NCI-H1092 treated with DMSO at 0.1 percent for 48 hours (cell line): ENCODE results near the gene ADRB2.
A peak's percentile ranks its signal among the peaks of the same experiment; 100 is the strongest.
"Not testable (repeated sequence)": the region's sequence is repeated elsewhere in the genome, so short reads cannot be mapped to it uniquely, and the experiment has no call there.

ENCODE experiments used
- DNase-seq: peaks from one replicate; lab custom pipeline; 2025; lab: John Stamatoyannopoulos, UW

Gene ADRB2

GRCh38 chr5:148826053-148826738 is at the start of gene ADRB2:
Gene ADRB2, plus strand, starts transcription at chr5:148826611. Its CDS starts 221 bp downstream, at chr5:148826832.
- DNase-seq, result peak; percentile 33

GRCh38 chr5:148776780-148777179 is 49.6 kb upstream of the ADRB2 start:
- no peak for DNase-seq

- DNase-seq, result no peak
Observed at GRCh38 chr5:148778882-148779281, 47.5 kb upstream of the ADRB2 start.

- no peak for DNase-seq
Observed at GRCh38 chr5:148780711-148781110, 45.7 kb upstream of the ADRB2 start.

GRCh38 chr5:148781766-148782165 is 44.6 kb upstream of the ADRB2 start:
- DNase-seq, result no peak

GRCh38 chr5:148785223-148785622 is 41.2 kb upstream of the ADRB2 start:
- no peak for DNase-seq

- no peak for DNase-seq
Observed at GRCh38 chr5:148786456-148786855, 40.0 kb upstream of the ADRB2 start.

- DNase-seq, result no peak
Observed at GRCh38 chr5:148788636-148789035, 37.8 kb upstream of the ADRB2 start.

- no peak for DNase-seq
Observed at GRCh38 chr5:148790545-148791333, 35.7 kb upstream of the ADRB2 start.

- no peak for DNase-seq
Observed at GRCh38 chr5:148791334-148791667, 35.1 kb upstream of the ADRB2 start.

- no peak for DNase-seq
Observed at GRCh38 chr5:148791696-148792095, 34.7 kb upstream of the ADRB2 start.

GRCh38 chr5:148792744-148793143 is 33.7 kb upstream of the ADRB2 start:
- DNase-seq, result no peak

- DNase-seq, result no peak
Observed at GRCh38 chr5:148793261-148793660, 33.1 kb upstream of the ADRB2 start.

GRCh38 chr5:148794275-148794674 is 32.1 kb upstream of the ADRB2 start:
- no peak for DNase-seq

GRCh38 chr5:148794729-148795561 is 31.5 kb upstream of the ADRB2 start:
- no peak for DNase-seq

- DNase-seq, result no peak
Observed at GRCh38 chr5:148796936-148797335, 29.5 kb upstream of the ADRB2 start.

GRCh38 chr5:148798786-148799185 is 27.6 kb upstream of the ADRB2 start:
- DNase-seq, result no peak

- no peak for DNase-seq
Observed at GRCh38 chr5:148799737-148800527, 26.5 kb upstream of the ADRB2 start.

- DNase-seq, result no peak
Observed at GRCh38 chr5:148801682-148802276, 24.6 kb upstream of the ADRB2 start.

GRCh38 chr5:148803451-148803850 is 23.0 kb upstream of the ADRB2 start:
- DNase-seq, result not testable (repeated sequence)

GRCh38 chr5:148804393-148804792 is 22.0 kb upstream of the ADRB2 start:
- DNase-seq, result no peak
